Amygdala (tissue), 56 donors: ENCODE measurements around the gene COX7C.
"Not testable (repeated sequence)": the region's sequence is repeated elsewhere in the genome, so short reads cannot be mapped to it uniquely, and the experiment has no call there.

Experiments
- DNase-seq, 56 donors: peaks; one replicate each; lab custom pipeline; 2025; lab: John Stamatoyannopoulos, UW

COX7C gene

GRCh38 chr5:86617756-86618576, at the start of gene COX7C:
Gene COX7C (plus strand): TSS chr5:86617941. CDS start chr5:86618056, 115 bp downstream.
- DNase-seq: peak; percentile 24 to 96 (median 84)

GRCh38 chr5:86569522-86570426, 48.0 kb upstream of the COX7C start:
- DNase-seq: not testable (repeated sequence)

GRCh38 chr5:86570427-86571083, 47.2 kb upstream of the COX7C start:
- no peak for DNase-seq

- not testable (repeated sequence) for DNase-seq
These were observed 46.6 kb upstream of the COX7C start for GRCh38 chr5:86571109-86571508.

GRCh38 chr5:86572825-86573517, 44.8 kb upstream of the COX7C start:
- no peak for DNase-seq

- DNase-seq: no peak
These were observed 38.2 kb upstream of the COX7C start for GRCh38 chr5:86579502-86579901.

- no peak for DNase-seq
These were observed 21.3 kb upstream of the COX7C start for GRCh38 chr5:86596476-86596875.

- no peak for DNase-seq
These were observed 11.9 kb upstream of the COX7C start for GRCh38 chr5:86605881-86606280.

- DNase-seq: no peak
These were observed 4.3 kb upstream of the COX7C start for GRCh38 chr5:86613455-86613854.

- no peak for DNase-seq
These were observed 409 bp upstream of the COX7C start for GRCh38 chr5:86617309-86617755.

GRCh38 chr5:86623785-86624483, 6.2 kb downstream of the COX7C start:
- no peak for DNase-seq

- DNase-seq: no peak
These were observed 7.4 kb downstream of the COX7C start for GRCh38 chr5:86625148-86625547.

- no peak for DNase-seq
These were observed 8.4 kb downstream of the COX7C start for GRCh38 chr5:86626149-86626548.

GRCh38 chr5:86631165-86631564, 13.4 kb downstream of the COX7C start:
- no peak for DNase-seq

GRCh38 chr5:86640998-86641397, 23.3 kb downstream of the COX7C start:
- DNase-seq: no peak

- no peak for DNase-seq
These were observed 27.1 kb downstream of the COX7C start for GRCh38 chr5:86644843-86645242.

- DNase-seq: no peak
These were observed 28.1 kb downstream of the COX7C start for GRCh38 chr5:86645885-86646284.

GRCh38 chr5:86646671-86647070, 28.9 kb downstream of the COX7C start:
- no peak for DNase-seq

GRCh38 chr5:86649832-86650505, 32.2 kb downstream of the COX7C start:
- DNase-seq: no peak
